ENCODE results near the gene HPD.
"Not testable (repeated sequence)": the region's sequence is repeated elsewhere in the genome, so short reads cannot be mapped to it uniquely, and the experiment has no call there.

Gene HPD

GRCh38 chr12:121858662-121859572 lies at the start of gene HPD:
HPD (minus strand) TSS chr12:121858859; CDS start chr12:121858823, 36 bp downstream.
- peak; percentile 39 for DNase-seq (ENCODE audit: low spot score)

- DNase-seq (ENCODE audit: low spot score): no peak
Measured at GRCh38 chr12:121905746-121906145, 47.1 kb upstream of the HPD start.

- no peak for DNase-seq (ENCODE audit: low spot score)
Measured at GRCh38 chr12:121903202-121903601, 44.5 kb upstream of the HPD start.

GRCh38 chr12:121899590-121899989 lies 40.9 kb upstream of the HPD start:
- no peak for DNase-seq (ENCODE audit: low spot score)

DNA sequence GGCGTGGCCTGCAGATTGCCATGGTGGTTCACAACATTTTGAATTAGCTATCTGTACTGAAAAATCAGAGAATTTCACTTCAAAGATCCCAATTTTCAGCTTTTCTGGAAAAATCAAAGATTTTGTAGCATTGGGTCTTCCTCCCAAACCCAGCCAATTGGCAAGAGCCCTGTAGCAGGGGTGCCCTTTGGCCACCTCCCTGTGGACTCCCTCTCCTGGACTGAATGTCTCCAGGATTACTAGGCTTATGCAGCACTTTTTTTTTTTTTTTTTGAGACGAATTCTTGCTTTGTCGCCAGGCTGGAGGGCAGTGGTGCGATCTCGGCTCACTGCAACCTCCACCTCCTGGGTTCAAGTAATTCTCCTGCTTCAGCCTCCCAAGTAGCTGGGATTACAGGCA lies 39.6 kb upstream of the HPD start:
- no peak for DNase-seq (ENCODE audit: low spot score)

- peak; percentile 39 for DNase-seq (ENCODE audit: low spot score)
Measured at GRCh38 chr12:121894633-121895032, 36.0 kb upstream of the HPD start.

- peak; percentile 46 for DNase-seq (ENCODE audit: low spot score)
Measured at GRCh38 chr12:121893961-121894460, 35.4 kb upstream of the HPD start.

DNA sequence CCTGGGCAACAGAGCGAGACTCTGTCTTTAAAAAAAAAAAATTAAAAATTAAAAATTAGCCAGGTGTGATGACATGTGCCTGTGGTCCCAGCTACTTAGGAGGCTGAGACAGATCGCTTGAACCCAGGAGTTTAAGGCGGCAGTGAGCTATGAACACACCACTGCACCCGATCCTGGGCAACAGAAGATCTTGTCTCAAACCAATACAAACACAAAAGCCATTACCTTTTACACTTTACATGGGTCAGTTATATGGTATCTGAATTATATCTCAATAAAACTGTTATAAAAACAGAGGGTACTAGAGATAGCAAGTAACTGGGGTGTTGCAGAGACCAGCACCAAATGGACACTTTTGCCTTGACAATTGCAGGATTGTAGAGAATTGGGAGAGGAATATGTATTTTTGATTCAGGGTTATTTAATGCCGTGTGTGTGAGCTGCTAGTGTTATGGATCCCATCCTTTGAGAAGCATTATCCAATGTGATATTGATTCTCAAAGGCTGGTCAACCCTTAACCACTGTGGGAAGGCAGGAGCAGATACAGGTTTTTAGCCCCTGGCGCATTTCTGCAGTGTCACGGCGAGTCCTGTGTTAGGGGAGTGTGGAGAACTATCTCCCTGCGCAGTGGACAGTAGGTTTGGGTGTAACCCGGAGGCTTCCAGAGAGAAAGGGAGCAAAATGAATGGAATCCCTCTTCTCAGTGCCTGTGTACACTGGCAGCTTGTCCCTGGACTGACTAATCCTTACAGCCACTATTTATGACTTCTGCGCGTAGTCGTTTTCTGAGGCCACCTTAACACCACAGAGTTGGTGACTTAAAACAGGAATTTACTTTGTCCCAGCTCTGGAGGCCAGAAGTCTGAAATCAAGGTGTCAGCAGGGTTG lies 34.3 kb upstream of the HPD start:
- no peak for DNase-seq (ENCODE audit: low spot score)

- peak; percentile 52 for DNase-seq (ENCODE audit: low spot score)
Measured at GRCh38 chr12:121889661-121890060, 31.0 kb upstream of the HPD start.

- no peak for DNase-seq (ENCODE audit: low spot score)
Measured at GRCh38 chr12:121889274-121889624, 30.6 kb upstream of the HPD start.

GRCh38 chr12:121888478-121889273 lies 30.0 kb upstream of the HPD start, which contains the start of gene PSMD9:
PSMD9 (plus strand) TSS chr12:121888790; CDS start chr12:121888857, 67 bp downstream.
- peak; percentile 97 for DNase-seq (ENCODE audit: low spot score)

DNA sequence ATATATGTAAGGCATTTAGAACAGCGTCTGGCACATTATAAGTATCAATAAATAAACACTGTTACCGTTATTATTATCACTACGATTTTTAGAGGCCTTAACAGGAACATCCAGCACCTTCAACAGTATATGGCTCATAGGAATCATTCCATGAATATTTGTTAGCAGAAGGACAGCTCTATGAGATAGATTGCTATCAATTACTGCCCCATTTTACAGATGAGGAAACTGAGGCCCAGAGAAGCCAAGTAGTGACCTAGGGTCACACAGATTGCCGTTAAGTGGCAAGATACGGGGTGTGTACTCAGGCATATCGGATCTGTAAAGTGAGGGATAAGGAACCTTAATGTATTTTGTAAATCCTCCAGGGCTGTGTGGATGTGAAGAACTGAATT lies 29.4 kb upstream of the HPD start:
- DNase-seq (ENCODE audit: low spot score): no peak

- DNase-seq (ENCODE audit: low spot score): peak; percentile 81
Measured at GRCh38 chr12:121885129-121885528, 26.5 kb upstream of the HPD start.

DNA sequence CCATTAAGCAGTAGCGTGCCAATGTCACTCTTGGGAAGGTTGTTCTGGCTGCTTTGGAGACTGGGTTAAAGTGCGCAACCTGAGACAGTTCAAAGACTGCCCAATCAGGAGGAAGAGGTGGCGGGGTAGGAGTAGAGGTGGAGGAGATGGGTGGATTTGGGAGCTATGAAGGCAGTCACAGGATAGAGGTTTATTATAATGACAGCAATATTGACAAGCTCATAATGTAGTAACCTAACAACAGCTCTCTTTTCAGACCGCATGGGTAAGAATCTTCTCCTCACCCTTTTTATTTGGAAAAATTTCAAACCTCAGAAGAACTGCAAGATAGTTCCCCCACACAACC lies 24.6 kb upstream of the HPD start:
- no peak for DNase-seq (ENCODE audit: low spot score)

GRCh38 chr12:121876080-121876447 lies 17.4 kb upstream of the HPD start:
- not testable (repeated sequence) for DNase-seq (ENCODE audit: low spot score)

- DNase-seq (ENCODE audit: low spot score): no peak
Measured at GRCh38 chr12:121875582-121875981, 16.9 kb upstream of the HPD start.

- DNase-seq (ENCODE audit: low spot score): no peak
Measured at GRCh38 chr12:121874071-121874470, 15.4 kb upstream of the HPD start.

DNA sequence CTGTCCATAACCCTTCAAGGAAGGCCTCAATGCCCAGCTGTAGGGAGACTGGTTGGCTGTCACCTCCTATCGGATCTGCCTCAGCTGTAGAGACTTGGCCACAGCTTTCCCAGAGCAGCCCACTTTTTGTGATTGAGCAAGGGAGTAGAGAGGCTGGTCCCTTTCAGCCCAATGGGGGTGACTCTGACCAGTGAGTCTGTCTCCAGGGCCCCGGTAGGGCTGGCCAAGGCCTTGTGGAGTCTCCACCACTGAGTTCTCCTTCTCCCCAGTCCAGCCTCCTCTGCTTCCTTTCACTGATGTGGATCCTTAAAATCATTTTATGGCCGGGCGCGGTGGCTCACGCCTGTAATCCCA lies 14.5 kb upstream of the HPD start:
- no peak for DNase-seq (ENCODE audit: low spot score)

DNA sequence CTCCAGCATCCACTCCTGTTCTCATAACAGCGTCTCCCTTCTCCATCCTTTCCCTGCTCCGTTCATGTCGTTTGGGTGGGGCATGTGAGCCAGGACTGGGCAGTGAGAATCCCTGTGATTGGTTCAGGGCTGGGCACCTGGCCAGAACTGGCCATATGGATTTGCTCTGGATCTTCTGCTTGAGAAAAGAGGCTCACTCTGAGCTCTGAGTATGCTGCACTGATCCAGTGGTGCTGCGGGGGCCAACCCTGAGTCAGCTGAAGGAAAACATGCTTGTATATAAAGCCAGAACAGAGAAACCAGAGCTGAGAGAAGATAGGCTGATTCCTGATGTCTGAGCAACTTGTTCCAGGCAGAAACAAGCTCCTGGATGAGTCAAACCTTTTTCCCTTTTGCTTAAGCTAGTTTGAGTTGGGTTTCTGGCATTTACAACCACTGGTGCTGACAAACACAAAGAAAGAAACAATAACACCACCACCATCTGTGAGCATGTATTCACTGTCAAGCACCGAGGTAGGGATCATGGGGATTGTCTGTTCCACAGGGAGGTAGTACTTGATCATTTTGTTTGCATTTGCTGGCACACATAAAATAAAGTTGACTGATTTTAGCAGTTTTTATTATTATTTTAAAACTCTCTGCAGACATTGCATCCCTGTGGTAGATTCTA lies 14.0 kb upstream of the HPD start:
- peak; percentile 46 for DNase-seq (ENCODE audit: low spot score)

DNA sequence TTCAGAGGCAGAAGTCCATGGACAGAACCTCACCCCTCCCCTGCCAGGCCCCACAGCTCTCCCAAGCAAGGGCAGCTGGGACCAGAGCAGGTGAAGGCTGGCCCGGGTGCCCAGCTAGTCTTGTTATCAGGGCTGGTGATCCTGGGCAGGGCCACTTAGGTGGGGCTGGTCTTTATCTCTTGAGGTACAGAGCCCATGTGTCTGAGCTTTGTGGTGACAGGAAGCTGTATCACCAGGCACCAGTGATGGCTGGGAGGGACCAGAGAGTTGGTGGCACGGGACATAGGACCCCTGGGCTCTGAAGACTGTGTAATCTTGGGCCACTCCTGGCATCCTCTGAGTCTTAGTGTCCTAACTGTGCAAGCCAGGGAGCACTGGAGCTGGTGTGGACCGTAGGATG lies 12.8 kb upstream of the HPD start:
- DNase-seq (ENCODE audit: low spot score): no peak

DNA sequence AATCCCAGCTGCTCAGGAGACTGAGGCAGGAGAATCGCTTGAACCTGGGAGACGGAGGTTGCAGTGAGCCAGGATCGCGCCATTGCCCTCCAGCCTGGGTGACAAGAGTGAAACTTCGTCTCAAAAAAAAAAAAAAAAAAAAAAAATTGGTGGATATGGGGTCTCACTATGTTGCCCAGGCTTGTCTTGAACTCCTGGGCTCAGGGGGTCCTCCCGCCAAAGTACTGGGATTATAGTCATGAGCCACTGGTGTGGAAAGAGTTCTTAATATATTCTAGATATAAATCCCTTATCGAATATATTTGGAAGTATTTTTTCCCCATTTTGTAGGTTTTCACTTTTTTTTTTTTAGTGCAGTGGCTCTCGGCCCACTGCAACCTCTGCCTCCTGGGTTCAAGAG lies 10.6 kb upstream of the HPD start:
- not testable (repeated sequence) for DNase-seq (ENCODE audit: low spot score)

DNA sequence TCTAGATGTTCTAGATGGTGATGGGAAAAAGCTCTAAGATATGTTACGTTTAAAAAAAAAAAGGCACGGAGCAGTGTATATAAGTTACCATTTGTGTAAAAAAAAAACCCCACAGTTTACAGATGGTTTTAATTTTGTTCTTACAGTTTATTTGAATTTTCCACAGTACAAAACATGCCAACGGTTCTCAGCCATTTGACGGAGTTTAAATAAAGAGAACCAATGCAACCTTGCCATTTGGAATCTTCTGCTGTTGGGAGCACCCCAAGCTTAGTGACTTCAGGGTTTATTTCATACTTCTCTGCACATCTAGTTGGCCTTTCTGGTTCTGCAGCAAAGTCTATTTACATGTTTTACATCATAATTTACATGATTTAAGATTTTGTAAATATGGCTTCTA lies 7.7 kb upstream of the HPD start:
- DNase-seq (ENCODE audit: low spot score): no peak

Measured in RKO (cell line).